ENCODE measurements around the gene SGCD. TPM values are rescaled to one million over a fixed set of nuclear protein-coding genes. Genes with fewer than 3 reads are reported as not detected.

Gene SGCD
- total and polyA plus RNA-seq, 9 of the 15 experiments (the other 6 are each of a cell fraction or from before 2014, with no cell fraction given): not detected

DNA sequence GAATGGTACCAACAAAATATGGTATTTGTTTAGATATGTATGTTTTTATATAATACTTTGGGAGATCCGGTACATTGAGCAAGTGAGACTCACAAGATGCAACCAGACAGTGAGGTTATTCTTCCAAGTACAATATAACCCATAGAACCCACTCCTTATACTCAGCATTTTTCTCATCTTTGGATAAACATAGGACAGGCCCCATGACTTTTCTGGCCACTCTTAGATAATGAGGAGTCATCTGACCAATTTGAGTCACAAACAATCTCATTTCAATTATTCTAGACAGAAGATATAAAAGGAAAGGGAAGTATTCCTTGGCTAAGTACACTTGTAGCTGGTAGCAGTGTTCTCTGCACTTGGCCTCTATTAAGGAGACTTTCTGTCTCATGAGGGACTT is 150.2 kb downstream of the SGCD start:
- Histone ChIP-seq H3K4me1 (replicated peaks in 1 of 2; ENCODE audit: control insufficient read depth in 2 of 2, insufficient read depth in 2 of 2, low read length in 2 of 2) (no peaks in the 10 kb centered on the region), H4K20me1 (replicated peaks; ENCODE audit: control insufficient read depth, insufficient read depth, low read length) (no peaks in the 10 kb centered on the region), H2AFZ (ENCODE audit: low read depth, low read length) (no peak overlapping the region), H3K9ac (ENCODE audit: insufficient read depth in 1 of 2, low read depth in 2 of 2, low read length in 2 of 2) (no peak overlapping the region), H3K9me1 (ENCODE audit: control insufficient read depth, insufficient read depth, low read length) (no peaks in the 10 kb centered on the region), H3K36me3 (ENCODE audit: control insufficient read depth, insufficient read depth, low read length) (no peaks in the 10 kb centered on the region), H3K79me2 (ENCODE audit: control insufficient read depth, insufficient read depth, low read length) (no peaks in the 10 kb centered on the region), H3K4me3 (no peak overlapping the region), H3K9me3 (replicated peaks; ENCODE audit: control insufficient read depth, insufficient read depth, low read depth, low read length) (no peaks in the 10 kb centered on the region), H3K27ac (ENCODE audit: extremely low read depth, low read depth, low read length) (no peak overlapping the region), H3K4me2 (ENCODE audit: insufficient read depth, low read length) (no peak overlapping the region), H3K27me3 (ENCODE audit: control insufficient read depth in 2 of 2, insufficient read depth in 2 of 2, low read length in 2 of 2) (no peaks in the 10 kb centered on the region)
- FAIRE-seq (no peak), ATAC-seq (no peak), DNase-seq (ENCODE audit: extremely low read depth in 1 of 4, low spot score in 3 of 4) (no peak)
- ChIA-PET CTCF (ENCODE audit: low intra/inter-chr PET ratio) (no interaction called here), POLR2A (no interaction called here)
- in situ Hi-C loops (cut with MboI): no loop called here
- TF ChIP-seq, protein P1, sequence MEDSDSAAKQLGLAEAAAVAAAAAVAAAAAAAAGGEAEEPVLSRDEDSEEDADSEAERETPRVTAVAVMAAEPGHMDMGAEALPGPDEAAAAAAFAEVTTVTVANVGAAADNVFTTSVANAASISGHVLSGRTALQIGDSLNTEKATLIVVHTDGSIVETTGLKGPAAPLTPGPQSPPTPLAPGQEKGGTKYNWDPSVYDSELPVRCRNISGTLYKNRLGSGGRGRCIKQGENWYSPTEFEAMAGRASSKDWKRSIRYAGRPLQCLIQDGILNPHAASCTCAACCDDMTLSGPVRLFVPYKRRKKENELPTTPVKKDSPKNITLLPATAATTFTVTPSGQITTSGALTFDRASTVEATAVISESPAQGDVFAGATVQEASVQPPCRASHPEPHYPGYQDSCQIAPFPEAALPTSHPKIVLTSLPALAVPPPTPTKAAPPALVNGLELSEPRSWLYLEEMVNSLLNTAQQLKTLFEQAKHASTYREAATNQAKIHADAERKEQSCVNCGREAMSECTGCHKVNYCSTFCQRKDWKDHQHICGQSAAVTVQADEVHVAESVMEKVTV (CRISPR knock-in tag; IDR thresholded peaks at IDR 0.05): no peak
- TF ChIP-seq C11orf30 (IDR thresholded peaks at IDR 0.05; ENCODE audit: low read depth): no peak
- no peak for TF ChIP-seq HNRNPLL (IDR thresholded peaks at IDR 0.05; ENCODE audit: low read depth, low read length, poor library complexity, severe bottlenecking)
- no peak for TF ChIP-seq MECOM (CRISPR knock-in tag; IDR thresholded peaks at IDR 0.05)
- no peak for TF ChIP-seq CC2D1A (IDR thresholded peaks at IDR 0.05)
- BruUV-seq (replicated peaks): no TSS peak
- intact Hi-C loops (cut with micrococcal nuclease): no loop called here
- WGBS (ENCODE audit: insufficient coverage, low coverage, missing lambda C conversion rate): 0% methylated on average over 1 of the region's 1 CpG

DNA sequence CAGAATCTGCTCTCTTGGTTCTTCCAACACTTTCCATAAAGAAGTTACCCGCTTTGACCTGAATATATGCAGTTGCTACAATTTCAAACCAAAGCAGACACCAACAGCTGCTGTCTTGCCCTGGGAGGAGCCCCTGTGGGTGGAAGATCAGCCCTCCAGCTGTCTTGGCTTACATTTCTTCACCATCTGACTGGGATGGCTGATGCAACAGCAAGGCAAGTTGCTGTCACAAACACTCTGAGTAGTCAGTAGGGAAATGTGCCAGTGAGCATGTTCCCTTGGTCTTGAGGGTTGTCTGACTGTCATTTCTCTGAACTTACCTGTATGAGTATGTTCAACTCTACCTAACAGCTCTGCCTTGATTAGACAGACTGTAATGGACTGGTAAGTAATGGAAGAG is 152.9 kb downstream of the SGCD start:
- BruUV-seq (replicated peaks): no TSS peak
- Histone ChIP-seq H3K4me2 (ENCODE audit: insufficient read depth, low read length) (no peak overlapping the region), H3K27ac (ENCODE audit: extremely low read depth, low read depth, low read length) (no peak overlapping the region), H3K9me3 (replicated peaks; ENCODE audit: control insufficient read depth, insufficient read depth, low read depth, low read length) (no peaks in the 10 kb centered on the region), H3K4me1 (replicated peaks in 1 of 2; ENCODE audit: control insufficient read depth in 2 of 2, insufficient read depth in 2 of 2, low read length in 2 of 2) (no peaks in the 10 kb centered on the region), H3K9me1 (ENCODE audit: control insufficient read depth, insufficient read depth, low read length) (no peaks in the 10 kb centered on the region), H3K4me3 (no peak overlapping the region), H4K20me1 (replicated peaks; ENCODE audit: control insufficient read depth, insufficient read depth, low read length) (no peaks in the 10 kb centered on the region), H3K79me2 (ENCODE audit: control insufficient read depth, insufficient read depth, low read length) (no peaks in the 10 kb centered on the region), H3K27me3 (ENCODE audit: control insufficient read depth in 2 of 2, insufficient read depth in 2 of 2, low read length in 2 of 2) (no peaks in the 10 kb centered on the region), H3K9ac (ENCODE audit: insufficient read depth in 1 of 2, low read depth in 2 of 2, low read length in 2 of 2) (no peak overlapping the region), H3K36me3 (ENCODE audit: control insufficient read depth, insufficient read depth, low read length) (no peaks in the 10 kb centered on the region), H2AFZ (ENCODE audit: low read depth, low read length) (no peak overlapping the region)
- intact Hi-C loops (cut with micrococcal nuclease): no loop called here
- WGBS (ENCODE audit: insufficient coverage, low coverage, missing lambda C conversion rate): 0% methylated on average over 1 of the region's 1 CpG
- ATAC-seq (no peak), DNase-seq (ENCODE audit: extremely low read depth in 1 of 4, low spot score in 3 of 4) (no peak), FAIRE-seq (no peak)
- CTCF ChIA-PET (ENCODE audit: low intra/inter-chr PET ratio): no interaction called here
- in situ Hi-C loops (cut with MboI): no loop called here
- POLR2A ChIA-PET: no interaction called here
- TF ChIP-seq, protein P2, sequence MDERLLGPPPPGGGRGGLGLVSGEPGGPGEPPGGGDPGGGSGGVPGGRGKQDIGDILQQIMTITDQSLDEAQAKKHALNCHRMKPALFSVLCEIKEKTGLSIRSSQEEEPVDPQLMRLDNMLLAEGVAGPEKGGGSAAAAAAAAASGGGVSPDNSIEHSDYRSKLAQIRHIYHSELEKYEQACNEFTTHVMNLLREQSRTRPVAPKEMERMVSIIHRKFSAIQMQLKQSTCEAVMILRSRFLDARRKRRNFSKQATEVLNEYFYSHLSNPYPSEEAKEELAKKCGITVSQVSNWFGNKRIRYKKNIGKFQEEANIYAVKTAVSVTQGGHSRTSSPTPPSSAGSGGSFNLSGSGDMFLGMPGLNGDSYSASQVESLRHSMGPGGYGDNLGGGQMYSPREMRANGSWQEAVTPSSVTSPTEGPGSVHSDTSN (CRISPR knock-in tag; IDR thresholded peaks at IDR 0.05; ENCODE audit: low read depth): no peak
- TF ChIP-seq, protein P2 (tag; conservative IDR thresholded peaks at IDR 0.05; ENCODE audit: low read depth): no peak
- TF ChIP-seq, protein P3, sequence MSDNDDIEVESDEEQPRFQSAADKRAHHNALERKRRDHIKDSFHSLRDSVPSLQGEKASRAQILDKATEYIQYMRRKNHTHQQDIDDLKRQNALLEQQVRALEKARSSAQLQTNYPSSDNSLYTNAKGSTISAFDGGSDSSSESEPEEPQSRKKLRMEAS (CRISPR knock-in tag; IDR thresholded peaks at IDR 0.05): no peak
- TF ChIP-seq, protein P4, sequence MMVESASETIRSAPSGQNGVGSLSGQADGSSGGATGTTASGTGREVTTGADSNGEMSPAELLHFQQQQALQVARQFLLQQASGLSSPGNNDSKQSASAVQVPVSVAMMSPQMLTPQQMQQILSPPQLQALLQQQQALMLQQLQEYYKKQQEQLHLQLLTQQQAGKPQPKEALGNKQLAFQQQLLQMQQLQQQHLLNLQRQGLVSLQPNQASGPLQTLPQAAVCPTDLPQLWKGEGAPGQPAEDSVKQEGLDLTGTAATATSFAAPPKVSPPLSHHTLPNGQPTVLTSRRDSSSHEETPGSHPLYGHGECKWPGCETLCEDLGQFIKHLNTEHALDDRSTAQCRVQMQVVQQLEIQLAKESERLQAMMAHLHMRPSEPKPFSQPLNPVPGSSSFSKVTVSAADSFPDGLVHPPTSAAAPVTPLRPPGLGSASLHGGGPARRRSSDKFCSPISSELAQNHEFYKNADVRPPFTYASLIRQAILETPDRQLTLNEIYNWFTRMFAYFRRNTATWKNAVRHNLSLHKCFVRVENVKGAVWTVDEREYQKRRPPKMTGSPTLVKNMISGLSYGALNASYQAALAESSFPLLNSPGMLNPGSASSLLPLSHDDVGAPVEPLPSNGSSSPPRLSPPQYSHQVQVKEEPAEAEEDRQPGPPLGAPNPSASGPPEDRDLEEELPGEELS (CRISPR knock-in tag; IDR thresholded peaks at IDR 0.05; ENCODE audit: borderline replicate concordance): no peak
- no peak for TF ChIP-seq ETS2 (tag; IDR thresholded peaks at IDR 0.05; ENCODE audit: borderline replicate concordance, poor library complexity, severe bottlenecking)
